Smooth muscle cell (in vitro differentiated cells): ENCODE data around the gene PDE4D. TPM values are rescaled to one million over a fixed set of nuclear protein-coding genes. Genes with fewer than 3 reads are reported as not detected.

Source experiments
- DNase-seq: peaks from one replicate; lab custom pipeline; 2025; ENCODE audit not compliant: unreplicated experiment; lab: John Stamatoyannopoulos, UW
- H2AFZ ChIP-seq: fragments of 200-600 bp; sonication (generic); 2 replicates; pipeline ENCODE4 v1.6.0; 2016; ENCODE audit warnings: antibody characterized with exemption, low read depth, mild to moderate bottlenecking
- H3F3A ChIP-seq: fragments of 200-600 bp; sonication (generic); 2 replicates; pipeline ENCODE4 v1.6.0; 2017; ENCODE audit warnings: antibody characterized with exemption, low read depth
- H3K27ac ChIP-seq: fragments of 200-600 bp; sonication (generic); 2 replicates; pipeline ENCODE4 v1.5.1; 2016; ENCODE audit warnings: low read depth, mild to moderate bottlenecking
- H3K27me3 ChIP-seq: fragments of 200-600 bp; sonication (generic); 2 replicates; pipeline ENCODE4 v1.6.1; 2016; ENCODE audit warnings: low read depth, mild to moderate bottlenecking
- H3K36me3 ChIP-seq: fragments of 200-600 bp; sonication (generic); 2 replicates; pipeline ENCODE4 v1.5.1; 2016; ENCODE audit warnings: low read depth
- H3K4me1 ChIP-seq: fragments of 200-600 bp; sonication (generic); 2 replicates; pipeline ENCODE4 v1.5.1; 2016; ENCODE audit warnings: low read depth
- H3K4me2 ChIP-seq: fragments of 200-600 bp; sonication (generic); 2 replicates; pipeline ENCODE4 v1.6.0; 2016; ENCODE audit warnings: mild to moderate bottlenecking
- H3K4me3 ChIP-seq: fragments of 200-600 bp; sonication (generic); 2 replicates; pipeline ENCODE4 v1.5.1; 2016; ENCODE audit warnings: mild to moderate bottlenecking
- H3K79me2 ChIP-seq: fragments of 200-600 bp; sonication (generic); 2 replicates; pipeline ENCODE4 v1.6.0; 2016; ENCODE audit warnings: low read depth, mild to moderate bottlenecking
- H3K9ac ChIP-seq: fragments of 200-600 bp; sonication (generic); 2 replicates; pipeline ENCODE4 v1.6.0; 2016; ENCODE audit warnings: low read depth
- H3K9me3 ChIP-seq: fragments of 200-600 bp; sonication (generic); replicated peaks from 2 replicates; pipeline ENCODE4 v1.5.1; 2016; ENCODE audit warnings: low read depth
- H4K20me1 ChIP-seq: fragments of 200-600 bp; sonication (generic); 2 replicates; pipeline ENCODE4 v1.6.0; 2016; ENCODE audit warnings: low read depth
- WGBS: methylation state at CpG from one replicate; pipeline ENCODE4 v1.1.7; 2016; ENCODE audit warnings: low lambda C conversion rate; 5-methylcytosine and 5-hydroxymethylcytosine counted together
- polyA plus RNA-seq: library from polyadenylated mRNA; unstranded; fragments of >200 nt; fragmentation: Nextera tagmentation; extraction: Ambion mirVana; gene quantifications from 2 replicates; pipeline ENCODE4 v1.2.1, GENCODE V29; 2016
- total RNA-seq: library from RNA; depleted of rRNA; stranded (reverse); fragments of >200 nt; gene quantifications from 2 replicates; pipeline ENCODE4 v1.2.3, GENCODE V29; 2014
- TF ChIP-seq, protein P1 (sequence below): fragments of 200-600 bp; sonication (generic); IDR thresholded peaks from 2 replicates; pipeline ENCODE4 v1.5.1; 2017; ENCODE audit warnings: borderline replicate concordance, mild to moderate bottlenecking, antibody characterized with exemption; ENCODE audit not compliant: insufficient read depth, poor library complexity, severe bottlenecking

Gene PDE4D
- total and polyA plus RNA-seq, 2 experiments from 2014 or later: 16.4 to 61.0 TPM

DNA sequence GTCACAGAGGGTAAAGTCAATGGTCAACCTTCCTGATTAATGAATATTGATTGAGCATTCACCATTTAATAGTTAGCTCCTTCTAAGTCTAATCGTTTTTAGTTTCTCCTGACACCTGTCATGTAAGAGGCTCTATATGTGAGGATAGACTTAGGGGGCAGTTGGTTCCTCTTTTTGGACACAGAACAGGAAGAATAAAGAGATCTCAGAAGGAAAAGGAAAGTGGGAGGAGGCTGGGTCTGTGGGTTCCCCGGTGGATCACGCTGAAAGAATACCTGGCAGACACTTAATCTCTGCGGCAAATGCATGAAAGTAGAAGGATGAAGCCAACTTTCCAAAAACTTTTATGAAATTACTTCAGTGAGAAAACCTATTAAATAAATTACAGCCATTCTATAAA is 98.4 kb downstream of the PDE4D start:
- TF ChIP-seq, protein P1, sequence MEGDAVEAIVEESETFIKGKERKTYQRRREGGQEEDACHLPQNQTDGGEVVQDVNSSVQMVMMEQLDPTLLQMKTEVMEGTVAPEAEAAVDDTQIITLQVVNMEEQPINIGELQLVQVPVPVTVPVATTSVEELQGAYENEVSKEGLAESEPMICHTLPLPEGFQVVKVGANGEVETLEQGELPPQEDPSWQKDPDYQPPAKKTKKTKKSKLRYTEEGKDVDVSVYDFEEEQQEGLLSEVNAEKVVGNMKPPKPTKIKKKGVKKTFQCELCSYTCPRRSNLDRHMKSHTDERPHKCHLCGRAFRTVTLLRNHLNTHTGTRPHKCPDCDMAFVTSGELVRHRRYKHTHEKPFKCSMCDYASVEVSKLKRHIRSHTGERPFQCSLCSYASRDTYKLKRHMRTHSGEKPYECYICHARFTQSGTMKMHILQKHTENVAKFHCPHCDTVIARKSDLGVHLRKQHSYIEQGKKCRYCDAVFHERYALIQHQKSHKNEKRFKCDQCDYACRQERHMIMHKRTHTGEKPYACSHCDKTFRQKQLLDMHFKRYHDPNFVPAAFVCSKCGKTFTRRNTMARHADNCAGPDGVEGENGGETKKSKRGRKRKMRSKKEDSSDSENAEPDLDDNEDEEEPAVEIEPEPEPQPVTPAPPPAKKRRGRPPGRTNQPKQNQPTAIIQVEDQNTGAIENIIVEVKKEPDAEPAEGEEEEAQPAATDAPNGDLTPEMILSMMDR: no peak
- H3K9ac ChIP-seq: no peak overlapping the region
- H4K20me1 ChIP-seq: no peaks in the 10 kb centered on the region
- H3K4me3 ChIP-seq: no peak overlapping the region
- no peaks in the 10 kb centered on the region for H3F3A ChIP-seq
- DNase-seq: no peak
- WGBS: 94% methylated on average over 4 of the region's 4 CpGs
- peaks cover 6% of the 10 kb centered on the region for H3K4me1 ChIP-seq
- no peak overlapping the region for H3K4me2 ChIP-seq
- H3K27me3 ChIP-seq: no peaks in the 10 kb centered on the region
- no peak overlapping the region for H2AFZ ChIP-seq
- H3K79me2 ChIP-seq: no peaks in the 10 kb centered on the region
- no peaks in the 10 kb centered on the region for H3K36me3 ChIP-seq
- no peak overlapping the region for H3K27ac ChIP-seq
- no peaks in the 10 kb centered on the region for H3K9me3 ChIP-seq

DNA sequence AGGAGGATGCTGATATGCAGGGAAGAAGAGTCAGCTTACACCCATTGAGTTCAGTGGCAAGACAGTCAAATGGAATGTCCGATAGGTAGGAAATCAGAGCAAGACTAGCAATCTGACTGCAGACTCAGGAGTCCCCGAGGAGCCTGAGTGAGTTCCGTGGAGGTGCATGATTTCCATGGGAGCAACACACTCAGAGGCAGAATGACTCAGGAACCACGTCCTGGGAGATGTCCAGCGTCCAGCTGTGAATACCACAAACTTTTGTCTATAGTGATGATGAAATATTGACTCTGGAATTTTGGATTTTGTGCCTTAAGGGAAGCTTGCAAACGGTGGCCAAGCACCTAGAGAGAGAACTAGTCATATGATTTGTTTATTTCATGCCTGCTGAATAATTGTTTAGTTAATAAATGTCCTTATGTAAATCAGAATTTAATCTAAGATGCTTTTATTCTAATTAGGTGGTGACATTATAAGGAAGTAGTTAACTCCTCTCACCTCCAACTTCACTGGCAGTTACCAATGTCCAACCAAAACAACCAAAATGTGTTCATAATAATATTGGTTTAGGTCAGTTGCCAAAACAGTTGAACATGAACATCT is 100.4 kb downstream of the PDE4D start:
- H2AFZ ChIP-seq: no peak overlapping the region
- TF ChIP-seq, protein P1: no peak
- no peaks in the 10 kb centered on the region for H3K36me3 ChIP-seq
- no peaks in the 10 kb centered on the region for H3K79me2 ChIP-seq
- H3K4me1 ChIP-seq: no peaks in the 10 kb centered on the region
- H3K27ac ChIP-seq: peak overlapping the region; percentile 81
- H3K27me3 ChIP-seq: no peaks in the 10 kb centered on the region
- H3K9ac ChIP-seq: no peak overlapping the region
- 31% methylated on average over 6 of the region's 6 CpGs for WGBS
- DNase-seq: no peak
- H4K20me1 ChIP-seq: no peaks in the 10 kb centered on the region
- no peak overlapping the region for H3K4me3 ChIP-seq
- peak overlapping the region; percentile 23 for H3K4me2 ChIP-seq
- no peaks in the 10 kb centered on the region for H3F3A ChIP-seq
- H3K9me3 ChIP-seq: no peaks in the 10 kb centered on the region

DNA sequence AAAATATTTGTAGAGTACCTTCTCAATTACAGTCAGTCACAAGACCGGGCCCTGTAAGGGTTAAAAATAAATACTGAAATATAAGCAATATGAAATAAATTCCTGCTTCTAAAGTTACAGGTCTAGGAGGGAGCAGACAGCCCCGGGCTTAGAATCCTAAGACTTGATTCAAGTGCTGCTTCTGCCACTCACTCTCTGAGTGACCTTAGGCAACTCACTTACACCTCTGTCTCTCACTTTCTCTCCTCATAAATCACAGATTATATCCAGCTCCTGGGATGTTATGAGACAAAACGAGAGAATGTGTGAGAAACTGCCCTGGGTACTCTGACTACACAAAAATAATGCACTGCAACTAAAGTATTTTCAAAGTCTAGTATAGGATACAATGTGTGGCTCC is 101.9 kb downstream of the PDE4D start:
- H4K20me1 ChIP-seq: no peaks in the 10 kb centered on the region
- no peak overlapping the region for H3K4me3 ChIP-seq
- H3K36me3 ChIP-seq: no peaks in the 10 kb centered on the region
- no peak overlapping the region for H3K4me2 ChIP-seq
- H3K4me1 ChIP-seq: no peaks in the 10 kb centered on the region
- no peaks in the 10 kb centered on the region for H3K9me3 ChIP-seq
- H3K27me3 ChIP-seq: no peaks in the 10 kb centered on the region
- WGBS: 72% methylated on average over 3 of the region's 3 CpGs
- no peak for DNase-seq
- no peaks in the 10 kb centered on the region for H3K79me2 ChIP-seq
- H2AFZ ChIP-seq: no peak overlapping the region
- H3K9ac ChIP-seq: no peak overlapping the region
- peaks cover 5% of the 10 kb centered on the region for H3F3A ChIP-seq
- TF ChIP-seq, protein P1: no peak
- peak overlapping the region; percentile 72 for H3K27ac ChIP-seq
